Measurements from ENCODE around the gene PPP1R3F.

- TF ChIP-seq CTCF (IDR thresholded peaks at IDR 0.05) = no peak
- no peak for TF ChIP-seq POLR2A (IDR thresholded peaks at IDR 0.05)
These were observed 27.0 kb upstream of the PPP1R3F start for GRCh38 chrX:49242545-49243066.
